A549 (cell line): Measurements from ENCODE around the gene NR1H4.

Experiments used
- CHD2 ChIP-seq: fragments of 150-350 bp; IDR thresholded peaks from 2 replicates; pipeline ENCODE4 v1.6.1; 2014; ENCODE audit warnings: low read length; ENCODE audit not compliant: partially characterized antibody
- KDM1A ChIP-seq: fragments of 200-600 bp; sonication (generic); IDR thresholded peaks from 2 replicates; pipeline ENCODE4 v1.6.1; 2016; ENCODE audit warnings: low read depth, mild to moderate bottlenecking
- MAX ChIP-seq: IDR thresholded peaks from 2 replicates; pipeline ENCODE4 v1.6.1; 2012

- TF ChIP-seq CHD2 (no peak), KDM1A (no peak), MAX (no peak)
Measured at GRCh38 chr12:100544165-100544564, 70.5 kb downstream of the NR1H4 start.
